H1 (cell line): Measurements from ENCODE around the gene PAQR5. TPM values are rescaled to one million over a fixed set of nuclear protein-coding genes. Genes with fewer than 3 reads are reported as not detected.

Experiments
- CTCF ChIA-PET: fragments of 300-600 bp; sonication (Branson Sonifier 250); formaldehyde crosslinking; loops from one replicate; lab custom pipeline; 2021; ENCODE audit not compliant: partially characterized antibody; lab: Charles Lee
- POLR2A ChIA-PET: fragments of 300-600 bp; sonication (Branson Sonifier 250); formaldehyde crosslinking; loops from one replicate; lab custom pipeline; 2021; ENCODE audit warnings: inconsistent platforms; ENCODE audit not compliant: partially characterized antibody; lab: Charles Lee
- DNase-seq, 2 experiments: peaks; one replicate each; pipeline versions ENCODE4 v3.0.0 to v3.0.0-alpha.2; 2010 to 2022; ENCODE audit warnings: low spot score in 2 of 2, low read depth in 1 of 2, mixed read lengths in 1 of 2
- FAIRE-seq: peaks from 2 replicates; lab custom pipeline; 2011; peaks lifted over from hg19 to GRCh38; lab: Jason Lieb, UNC
- H2AFZ ChIP-seq: 2 replicates; pipeline ENCODE4 v1.8.1; 2012; ENCODE audit warnings: low read length, inconsistent platforms
- H2AK5ac ChIP-seq: 2 replicates; pipeline ENCODE4 v1.6.1; 2013; ENCODE audit warnings: low read depth, low read length
- H2BK120ac ChIP-seq: replicated peaks from 2 replicates; pipeline ENCODE3; 2013; ENCODE audit warnings: low read depth, low read length, inconsistent platforms
- H2BK12ac ChIP-seq: 2 replicates; pipeline ENCODE4 v1.6.1; 2013; ENCODE audit warnings: low read depth, low read length
- H2BK15ac ChIP-seq: 2 replicates; pipeline ENCODE4 v1.6.1; 2013; ENCODE audit warnings: low read length
- H2BK20ac ChIP-seq: 2 replicates; pipeline ENCODE4 v1.6.1; 2013; ENCODE audit warnings: low read length
- H2BK5ac ChIP-seq: 2 replicates; pipeline ENCODE4 v1.6.1; 2013; ENCODE audit warnings: low read depth, low read length
- H3K14ac ChIP-seq: 2 replicates; pipeline ENCODE4 v1.6.1; 2013; ENCODE audit warnings: inconsistent platforms; ENCODE audit not compliant: insufficient read length
- H3K18ac ChIP-seq: 2 replicates; pipeline ENCODE4 v1.6.1; 2013; ENCODE audit warnings: low read length; ENCODE audit errors: extremely low read depth
- H3K23ac ChIP-seq: 2 replicates; pipeline ENCODE4 v1.6.1; 2013; ENCODE audit warnings: inconsistent platforms; ENCODE audit not compliant: insufficient read length
- H3K23me2 ChIP-seq: 2 replicates; pipeline ENCODE4 v1.6.1; 2013; ENCODE audit warnings: low read depth, low read length
- H3K27ac ChIP-seq: 2 replicates; pipeline ENCODE4 v1.6.1; 2011; ENCODE audit warnings: low read depth, low read length, inconsistent platforms
- H3K27me3 ChIP-seq, 4 experiments: replicated peaks in 1 of 4; 1 replicate in 1 of 4; 2 replicates in 3 of 4; pipeline versions ENCODE4 v1.6.1 to v1.8.1; 2011 to 2013; ENCODE audit warnings: low read length in 3 of 4, mild to moderate bottlenecking in 3 of 4, inconsistent platforms in 2 of 4, mixed read lengths in 2 of 4, moderate library complexity in 1 of 4; ENCODE audit not compliant: control insufficient read depth in 3 of 4, insufficient read depth in 3 of 4; ENCODE audit errors: extremely low read depth in 1 of 4
- H3K36me3 ChIP-seq, 4 experiments: 2 replicates each; pipeline versions ENCODE4 v1.6.1 to v1.8.1; 2011 to 2013; ENCODE audit warnings: mild to moderate bottlenecking in 4 of 4, low read length in 3 of 4, moderate library complexity in 2 of 4, control low read depth in 1 of 4, inconsistent platforms in 1 of 4; ENCODE audit not compliant: insufficient read depth in 4 of 4, control insufficient read depth in 2 of 4
- H3K4ac ChIP-seq: replicated peaks from 2 replicates; pipeline ENCODE3; 2013; ENCODE audit warnings: low read length, low read depth, mixed read lengths, inconsistent platforms; ENCODE audit not compliant: insufficient read length
- H3K4me1 ChIP-seq, 4 experiments: replicated peaks in 1 of 4; 1 replicate in 1 of 4; 2 replicates in 3 of 4; pipeline versions ENCODE4 v1.6.1 to v1.8.1; 2011 to 2013; ENCODE audit warnings: low read length in 3 of 4, inconsistent platforms in 2 of 4, mixed read lengths in 1 of 4; ENCODE audit not compliant: insufficient read depth in 4 of 4, control insufficient read depth in 3 of 4
- H3K4me2 ChIP-seq, 2 experiments: 2 replicates each; pipeline versions ENCODE4 v1.6.1 to v1.8.1; 2011 to 2013; ENCODE audit warnings: low read depth in 2 of 2, low read length in 2 of 2, control low read depth in 1 of 2, inconsistent platforms in 1 of 2, mild to moderate bottlenecking in 1 of 2; ENCODE audit not compliant: insufficient read depth in 1 of 2
- H3K4me3 ChIP-seq, 4 experiments: fragments of 200-600, 300-600 bp in 1 of 4; sonication (generic), shearing (Covaris generic), sonication (Bioruptor Twin) in 1 of 4; 2 replicates each; pipeline versions ENCODE4 v1.5.1 to v1.8.1; 2011 to 2016; ENCODE audit warnings: low read length in 4 of 4, low read depth in 3 of 4, control low read depth in 2 of 4, inconsistent platforms in 2 of 4, mild to moderate bottlenecking in 2 of 4, mixed read lengths in 1 of 4, moderate library complexity in 1 of 4; ENCODE audit not compliant: insufficient read depth in 2 of 4; ENCODE audit errors: extremely low read depth in 1 of 4
- H3K56ac ChIP-seq: replicated peaks from 2 replicates; pipeline ENCODE3; 2013; ENCODE audit warnings: low read depth, mild to moderate bottlenecking, mixed read lengths, low read length, inconsistent platforms; ENCODE audit not compliant: insufficient read length
- H3K79me1 ChIP-seq: 2 replicates; pipeline ENCODE4 v1.6.1; 2013; ENCODE audit warnings: low read depth, low read length, control low read depth
- H3K79me2 ChIP-seq, 2 experiments: 2 replicates each; pipeline versions ENCODE4 v1.6.1 to v1.8.1; 2012 to 2013; ENCODE audit warnings: low read length in 2 of 2, mild to moderate bottlenecking in 2 of 2, inconsistent platforms in 1 of 2; ENCODE audit not compliant: insufficient read depth in 2 of 2, control insufficient read depth in 1 of 2
- H3K9ac ChIP-seq, 4 experiments: replicated peaks in 1 of 4; 1 replicate in 1 of 4; 2 replicates in 3 of 4; pipeline versions ENCODE4 v1.6.1 to v1.8.1; 2011 to 2013; ENCODE audit warnings: low read depth in 3 of 4, low read length in 3 of 4, control low read depth in 2 of 4, mild to moderate bottlenecking in 2 of 4, moderate library complexity in 2 of 4, inconsistent platforms in 1 of 4; ENCODE audit errors: extremely low read depth in 1 of 4
- H3K9me3 ChIP-seq, 2 experiments: 2 replicates each; pipeline versions ENCODE4 v1.6.1 to v1.8.1; 2012 to 2013; ENCODE audit warnings: mild to moderate bottlenecking in 2 of 2, moderate library complexity in 2 of 2, control low read depth in 1 of 2, inconsistent platforms in 1 of 2, low read depth in 1 of 2, low read length in 1 of 2, mixed read lengths in 1 of 2; ENCODE audit not compliant: insufficient read depth in 2 of 2
- H4K20me1 ChIP-seq, 2 experiments: replicated peaks in 1 of 2; 2 replicates each; pipeline versions ENCODE3 to v1.8.1; 2011 to 2013; ENCODE audit warnings: inconsistent platforms in 2 of 2, low read length in 2 of 2, mild to moderate bottlenecking in 1 of 2; ENCODE audit not compliant: insufficient read depth in 2 of 2, control insufficient read depth in 1 of 2
- H4K5ac ChIP-seq: 2 replicates; pipeline ENCODE4 v1.6.1; 2013; ENCODE audit warnings: low read length, low read depth, mixed read lengths, inconsistent platforms; ENCODE audit not compliant: insufficient read length
- H4K8ac ChIP-seq: 2 replicates; pipeline ENCODE4 v1.8.0; 2013; ENCODE audit warnings: mild to moderate bottlenecking, moderate library complexity, low read length, inconsistent platforms; ENCODE audit not compliant: insufficient read depth; ENCODE audit errors: extremely low read depth
- H4K91ac ChIP-seq: replicated peaks from 2 replicates; pipeline ENCODE3; 2013; ENCODE audit warnings: low read length, mixed read lengths, inconsistent platforms; ENCODE audit not compliant: insufficient read length
- SP4 ChIP-seq: IDR thresholded peaks from 2 replicates; pipeline ENCODE4 v1.6.1; 2012; ENCODE audit warnings: low read length, inconsistent platforms
- USF2 ChIP-seq: IDR thresholded peaks from 2 replicates; pipeline ENCODE4 v1.6.1; 2011; ENCODE audit warnings: low read length, improper control_type of control experiment
- WGBS, 2 experiments: shearing (Covaris generic) in 1 of 2; methylation state at CpG; one replicate each; pipeline versions ENCODE4 v1.1.6 to v1.1.7; 2013 to 2015; ENCODE audit warnings: low lambda C conversion rate in 2 of 2, mixed read lengths in 2 of 2, inconsistent platforms in 1 of 2, low coverage in 1 of 2, missing lambda C conversion rate in 1 of 2; ENCODE audit not compliant: insufficient replicate concordance in 2 of 2, insufficient coverage in 1 of 2, insufficient read length in 1 of 2; ENCODE audit errors: extremely low coverage in 1 of 2, missing lambda C conversion rate in 1 of 2; 5-methylcytosine and 5-hydroxymethylcytosine counted together
- polyA plus RNA-seq, 7 experiments: library from polyadenylated mRNA; depleted of rRNA in 3 of 7; stranded (reverse) in 5 of 7; unstranded in 2 of 7; fragments of >200 nt in 5 of 7; fragments of 200-250 nt in 2 of 7; gene quantifications; 1 replicate in 5 of 7; 2 replicates in 1 of 7; 4 replicates in 1 of 7; pipeline versions ENCODE4 v1.2.1 to v1.2.3, GENCODE V29; 2011 to 2013; ENCODE audit warnings: missing spikeins in 2 of 7, mixed read lengths in 2 of 7
- total RNA-seq: library from RNA; stranded (reverse); fragmentation: NEBNext Ultra II Directional; extraction: Animal tissue kit (Norgen Biotek cat#: 25700); gene quantifications from 2 replicates; pipeline ENCODE4 v1.2.1, GENCODE V29; 2021

The PAQR5 gene
- total and polyA plus RNA-seq, 2 of the 8 experiments (the other 6 are each of a cell fraction or from before 2014, with no cell fraction given), result 8.7 to 18.1 TPM

GRCh38 chr15:69343133-69343532 lies 44.4 kb downstream of the PAQR5 start:
- no peak for FAIRE-seq
- no peaks in the 10 kb centered on the region; a peak in 1 of 8 replicates for H3K36me3 ChIP-seq

More at GRCh38 chr15:69343133-69343532, 44.4 kb downstream of the PAQR5 start:
- Histone ChIP-seq H3K4me3 (peak overlapping the region in 1 of 4 experiments; percentile 11; a peak in 1 of 8 replicates), H3K56ac (no peak overlapping the region), H3K4me1 (peaks cover 11 to 20% (median 14%) of the 10 kb centered on the region in 4 experiments), H3K23me2 (no peaks in the 10 kb centered on the region), H4K91ac (no peak overlapping the region), H3K23ac (no peak overlapping the region), H4K5ac (no peak overlapping the region), H2BK5ac (0 out of 2 replicates have a peak overlapping the region, but pooled peaks have one; percentile 5), H2BK12ac (no peak overlapping the region; the same call in 1 of the 2 replicates), H2AK5ac (no peak overlapping the region), H3K79me1 (no peaks in the 10 kb centered on the region), H4K20me1 (no peaks in the 10 kb centered on the region), H2AFZ (no peak overlapping the region), H3K18ac (no peak overlapping the region), H3K27ac (no peak overlapping the region), H3K14ac (no peak overlapping the region), H2BK120ac (no peak overlapping the region), H3K9me3 (no peaks in the 10 kb centered on the region), H3K4me2 (peak overlapping the region; percentile 29 to 45; a peak in 3 of 4 replicates), H2BK15ac (no peak overlapping the region), H2BK20ac (no peak overlapping the region), H4K8ac (no peak overlapping the region), H3K4ac (no peak overlapping the region), H3K27me3 (no peaks in the 10 kb centered on the region), H3K79me2 (no peaks in the 10 kb centered on the region), H3K9ac (no peak overlapping the region; a peak in 1 of 7 replicates)
- 20% methylated on average over 2 of the region's 2 CpGs; no CpG with 5 or more reads in 1 of the 2 experiments for WGBS, 2 experiments
- ChIA-PET CTCF (interaction anchor here (0.7 to 1.9 kb wide), 5 partner anchors 20 to 627 kb away, joined by 3 to 6 read pairs (median 4); partner anchors contain the start of gene PAQR5), POLR2A (interaction anchor here (0.7 to 1.5 kb wide), 4 partner anchors 11 to 27 kb away, joined by 3 to 4 read pairs (median 4); no protein-coding TSS in a partner anchor)
- no peak for TF ChIP-seq USF2
- no peak for TF ChIP-seq SP4
- DNase-seq, result no peak
